HL-60 (cell line): ENCODE results near the gene GAMT.

ENCODE experiments used
- DNase-seq, 2 experiments: peaks; one replicate each; pipeline ENCODE4 v3.0.0-alpha.2; 2010 to 2020; ENCODE audit warnings: low read depth in 1 of 2, low spot score in 1 of 2
- H3K27ac ChIP-seq: fragments of 250-450 bp; sonication (Bioruptor Pico); replicated peaks from 2 replicates; pipeline ENCODE4 v1.5.1; 2020; ENCODE audit warnings: mild to moderate bottlenecking, moderate library complexity
- H3K27me3 ChIP-seq: fragments of 250-450 bp; sonication (Bioruptor Pico); 2 replicates; pipeline ENCODE4 v1.5.1; 2021; ENCODE audit warnings: mild to moderate bottlenecking, moderate library complexity; ENCODE audit not compliant: insufficient read depth, poor library complexity, severe bottlenecking
- H3K4me3 ChIP-seq: replicated peaks from 2 replicates; pipeline ENCODE4 v1.5.1; 2011; ENCODE audit warnings: mild to moderate bottlenecking, control low read depth, low read length; ENCODE audit not compliant: insufficient read depth
- GABPA ChIP-seq: IDR thresholded peaks from 2 replicates; pipeline ENCODE4 v1.6.1; 2012; ENCODE audit warnings: low read depth
- POLR2AphosphoS5 ChIP-seq: IDR thresholded peaks from 2 replicates; pipeline ENCODE4 v1.6.1; 2012; ENCODE audit warnings: low read depth
- SPI1 ChIP-seq: IDR thresholded peaks from 2 replicates; pipeline ENCODE4 v1.6.1; 2012; ENCODE audit warnings: low read depth, mild to moderate bottlenecking, borderline replicate concordance
- TF ChIP-seq, protein P1 (sequence below): IDR thresholded peaks from 2 replicates; pipeline ENCODE4 v1.6.1; 2012; ENCODE audit warnings: low read depth; ENCODE audit not compliant: insufficient replicate concordance
- TF ChIP-seq, protein P2 (sequence below): IDR thresholded peaks from one replicate; pipeline ENCODE4 v1.5.1; 2011; ENCODE audit warnings: low read length, control low read depth, inconsistent platforms; ENCODE audit not compliant: insufficient read depth

Gene GAMT

DNA sequence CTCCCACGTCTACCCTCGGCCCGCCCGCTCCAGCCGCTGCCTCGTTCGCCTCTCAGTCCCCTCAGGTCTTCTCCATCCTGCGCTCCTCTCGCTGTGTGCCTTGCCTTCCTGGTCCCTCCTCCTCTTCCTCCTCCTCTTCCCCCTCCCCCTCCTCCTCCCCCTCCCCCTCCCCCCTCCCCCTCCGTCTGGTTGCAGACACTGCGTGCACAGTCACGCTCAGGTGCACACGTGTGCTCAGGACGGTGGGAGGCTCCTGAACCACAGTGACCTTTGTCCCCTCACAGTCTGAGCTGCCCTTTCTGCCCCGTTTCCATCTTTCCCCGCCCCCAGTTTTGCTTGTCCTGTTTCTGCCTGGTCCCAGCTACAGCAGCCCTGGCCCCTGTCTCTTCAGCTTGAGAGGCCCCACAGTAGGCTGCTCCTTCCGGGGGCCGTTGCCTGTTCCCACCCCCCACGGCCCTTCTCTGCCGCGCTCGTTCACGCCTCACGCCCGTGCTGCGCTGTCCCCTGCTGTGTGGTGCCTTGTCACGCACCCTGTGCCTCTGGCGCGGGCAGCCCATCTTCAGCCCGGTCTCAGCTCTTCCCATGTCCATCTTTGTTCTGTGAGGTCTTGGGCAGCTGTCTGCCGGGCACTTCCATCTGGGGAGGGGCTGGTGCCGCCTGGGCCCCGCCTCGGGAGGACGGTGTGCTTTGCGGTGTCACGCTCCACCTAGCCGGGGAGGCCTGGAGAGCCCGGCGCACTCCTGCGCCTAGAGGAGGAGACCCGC lies 23.0 kb upstream of the GAMT start:
- TF ChIP-seq GABPA = no peak
- 0 out of 2 replicates have a peak, but pooled peaks have one; percentile 8 for TF ChIP-seq POLR2AphosphoS5
- DNase-seq = no peak

GRCh38 chr19:1423436-1424191 lies 22.3 kb upstream of the GAMT start:
- Histone ChIP-seq H3K27ac (peak overlapping the region; percentile 21; the same call in 1 of the 2 replicates), H3K27me3 (no peaks in the 10 kb centered on the region), H3K4me3 (no peak overlapping the region)
- TF ChIP-seq POLR2AphosphoS5 (no peak), GABPA (no peak), SPI1 (no peak)
- TF ChIP-seq, protein P1, sequence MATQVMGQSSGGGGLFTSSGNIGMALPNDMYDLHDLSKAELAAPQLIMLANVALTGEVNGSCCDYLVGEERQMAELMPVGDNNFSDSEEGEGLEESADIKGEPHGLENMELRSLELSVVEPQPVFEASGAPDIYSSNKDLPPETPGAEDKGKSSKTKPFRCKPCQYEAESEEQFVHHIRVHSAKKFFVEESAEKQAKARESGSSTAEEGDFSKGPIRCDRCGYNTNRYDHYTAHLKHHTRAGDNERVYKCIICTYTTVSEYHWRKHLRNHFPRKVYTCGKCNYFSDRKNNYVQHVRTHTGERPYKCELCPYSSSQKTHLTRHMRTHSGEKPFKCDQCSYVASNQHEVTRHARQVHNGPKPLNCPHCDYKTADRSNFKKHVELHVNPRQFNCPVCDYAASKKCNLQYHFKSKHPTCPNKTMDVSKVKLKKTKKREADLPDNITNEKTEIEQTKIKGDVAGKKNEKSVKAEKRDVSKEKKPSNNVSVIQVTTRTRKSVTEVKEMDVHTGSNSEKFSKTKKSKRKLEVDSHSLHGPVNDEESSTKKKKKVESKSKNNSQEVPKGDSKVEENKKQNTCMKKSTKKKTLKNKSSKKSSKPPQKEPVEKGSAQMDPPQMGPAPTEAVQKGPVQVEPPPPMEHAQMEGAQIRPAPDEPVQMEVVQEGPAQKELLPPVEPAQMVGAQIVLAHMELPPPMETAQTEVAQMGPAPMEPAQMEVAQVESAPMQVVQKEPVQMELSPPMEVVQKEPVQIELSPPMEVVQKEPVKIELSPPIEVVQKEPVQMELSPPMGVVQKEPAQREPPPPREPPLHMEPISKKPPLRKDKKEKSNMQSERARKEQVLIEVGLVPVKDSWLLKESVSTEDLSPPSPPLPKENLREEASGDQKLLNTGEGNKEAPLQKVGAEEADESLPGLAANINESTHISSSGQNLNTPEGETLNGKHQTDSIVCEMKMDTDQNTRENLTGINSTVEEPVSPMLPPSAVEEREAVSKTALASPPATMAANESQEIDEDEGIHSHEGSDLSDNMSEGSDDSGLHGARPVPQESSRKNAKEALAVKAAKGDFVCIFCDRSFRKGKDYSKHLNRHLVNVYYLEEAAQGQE = no peak
- TF ChIP-seq, protein P2, sequence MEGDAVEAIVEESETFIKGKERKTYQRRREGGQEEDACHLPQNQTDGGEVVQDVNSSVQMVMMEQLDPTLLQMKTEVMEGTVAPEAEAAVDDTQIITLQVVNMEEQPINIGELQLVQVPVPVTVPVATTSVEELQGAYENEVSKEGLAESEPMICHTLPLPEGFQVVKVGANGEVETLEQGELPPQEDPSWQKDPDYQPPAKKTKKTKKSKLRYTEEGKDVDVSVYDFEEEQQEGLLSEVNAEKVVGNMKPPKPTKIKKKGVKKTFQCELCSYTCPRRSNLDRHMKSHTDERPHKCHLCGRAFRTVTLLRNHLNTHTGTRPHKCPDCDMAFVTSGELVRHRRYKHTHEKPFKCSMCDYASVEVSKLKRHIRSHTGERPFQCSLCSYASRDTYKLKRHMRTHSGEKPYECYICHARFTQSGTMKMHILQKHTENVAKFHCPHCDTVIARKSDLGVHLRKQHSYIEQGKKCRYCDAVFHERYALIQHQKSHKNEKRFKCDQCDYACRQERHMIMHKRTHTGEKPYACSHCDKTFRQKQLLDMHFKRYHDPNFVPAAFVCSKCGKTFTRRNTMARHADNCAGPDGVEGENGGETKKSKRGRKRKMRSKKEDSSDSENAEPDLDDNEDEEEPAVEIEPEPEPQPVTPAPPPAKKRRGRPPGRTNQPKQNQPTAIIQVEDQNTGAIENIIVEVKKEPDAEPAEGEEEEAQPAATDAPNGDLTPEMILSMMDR = no peak
- peak in 1 of 2 experiments; percentile 46 for DNase-seq

More for the DNA sequence above, 23.0 kb upstream of the GAMT start:
- Histone ChIP-seq H3K4me3 (no peak overlapping the region), H3K27me3 (no peaks in the 10 kb centered on the region), H3K27ac (no peak overlapping the region)

GRCh38 chr19:1422943-1423342 lies 21.6 kb upstream of the GAMT start:
- TF ChIP-seq, protein P1 = no peak
- Histone ChIP-seq H3K4me3 (no peak overlapping the region), H3K27me3 (no peaks in the 10 kb centered on the region), H3K27ac (no peak overlapping the region)
- DNase-seq = no peak

GRCh38 chr19:1422360-1422759 lies 21.0 kb upstream of the GAMT start:
- no peak for DNase-seq
- TF ChIP-seq SPI1 (no peak), POLR2AphosphoS5 (no peak), GABPA (no peak)
- TF ChIP-seq, protein P1 = no peak
- TF ChIP-seq, protein P2 = no peak
- Histone ChIP-seq H3K4me3 (no peak overlapping the region), H3K27ac (no peak overlapping the region), H3K27me3 (no peaks in the 10 kb centered on the region)
